ENCODE measurements around the gene GPATCH11. TPM values are rescaled to one million over a fixed set of nuclear protein-coding genes. Genes with fewer than 3 reads are reported as not detected.

GPATCH11 gene
- 10 to 100 TPM; 30.3 to 61.4 (median 43.8) TPM for total RNA-seq

GRCh38 chr2:37083873-37084794 is at the start of gene GPATCH11, which contains the start of gene HEATR5B:
TSS of gene GPATCH11 (plus strand) at chr2:37084518. CDS start at chr2:37088382, 3,864 bp downstream.
TSS of gene HEATR5B (minus strand) at chr2:37084372. CDS start at chr2:37083414, 958 bp downstream.
- TF ChIP-seq CTCF (IDR thresholded peaks at IDR 0.05; ENCODE audit: low read depth), result no peak

- no peak for TF ChIP-seq CTCF (IDR thresholded peaks at IDR 0.05; ENCODE audit: low read depth)
These were observed 46.5 kb upstream of the GPATCH11 start for GRCh38 chr2:37037771-37038170.

- no peak for TF ChIP-seq CTCF (IDR thresholded peaks at IDR 0.05; ENCODE audit: low read depth)
These were observed 44.7 kb upstream of the GPATCH11 start for GRCh38 chr2:37039580-37039979.

- no peak for TF ChIP-seq CTCF (IDR thresholded peaks at IDR 0.05; ENCODE audit: low read depth)
These were observed 31.6 kb upstream of the GPATCH11 start for GRCh38 chr2:37052600-37053332.

- TF ChIP-seq CTCF (IDR thresholded peaks at IDR 0.05; ENCODE audit: low read depth), result no peak
These were observed 24.5 kb upstream of the GPATCH11 start for GRCh38 chr2:37059841-37060240.

- TF ChIP-seq CTCF (IDR thresholded peaks at IDR 0.05; ENCODE audit: low read depth), result no peak
These were observed 23.9 kb upstream of the GPATCH11 start for GRCh38 chr2:37060446-37060845.

Data from subcutaneous adipose tissue (tissue), 4 donors.